ENCODE measurements around the gene KLC3.

The KLC3 gene

GRCh38 chr19:45339629-45340028 is 921 bp upstream of the KLC3 start:
- no peak for DNase-seq (ENCODE audit: low spot score)
- in situ Hi-C loops (cut with MboI; ENCODE audit: low pct_unique_long_range_greater_than_20kb, low sequenced_read_pairs, unreplicated experiment): no loop called here
- no peak for TF ChIP-seq CTCF (IDR thresholded peaks at IDR 0.05; ENCODE audit: extremely low read depth, insufficient read depth, missing control alignments)

GRCh38 chr19:45340899-45341453 is 426 bp downstream of the KLC3 start:
- in situ Hi-C loops (cut with MboI; ENCODE audit: low pct_unique_long_range_greater_than_20kb, low sequenced_read_pairs, unreplicated experiment): no loop called here
- no peak for TF ChIP-seq CTCF (IDR thresholded peaks at IDR 0.05; ENCODE audit: extremely low read depth, insufficient read depth, missing control alignments)
- DNase-seq (ENCODE audit: low spot score): no peak

GRCh38 chr19:45342911-45343310 is 2.4 kb downstream of the KLC3 start:
- in situ Hi-C loops (cut with MboI; ENCODE audit: low pct_unique_long_range_greater_than_20kb, low sequenced_read_pairs, unreplicated experiment): no loop called here
- DNase-seq (ENCODE audit: low spot score): no peak
- TF ChIP-seq CTCF (IDR thresholded peaks at IDR 0.05; ENCODE audit: extremely low read depth, insufficient read depth, missing control alignments): no peak

- no peak for TF ChIP-seq CTCF (IDR thresholded peaks at IDR 0.05; ENCODE audit: extremely low read depth, insufficient read depth, missing control alignments)
- in situ Hi-C loops (cut with MboI; ENCODE audit: low pct_unique_long_range_greater_than_20kb, low sequenced_read_pairs, unreplicated experiment): no loop called here
- DNase-seq (ENCODE audit: low spot score): no peak
Observed at GRCh38 chr19:45344621-45345505, 4.3 kb downstream of the KLC3 start.

- DNase-seq (ENCODE audit: low spot score): no peak
- in situ Hi-C loops (cut with MboI; ENCODE audit: low pct_unique_long_range_greater_than_20kb, low sequenced_read_pairs, unreplicated experiment): no loop called here
- TF ChIP-seq CTCF (IDR thresholded peaks at IDR 0.05; ENCODE audit: extremely low read depth, insufficient read depth, missing control alignments): no peak
Observed at GRCh38 chr19:45345506-45345860, 4.9 kb downstream of the KLC3 start.

- TF ChIP-seq CTCF (IDR thresholded peaks at IDR 0.05; ENCODE audit: extremely low read depth, insufficient read depth, missing control alignments): no peak
- DNase-seq (ENCODE audit: low spot score): no peak
- in situ Hi-C loops (cut with MboI; ENCODE audit: low pct_unique_long_range_greater_than_20kb, low sequenced_read_pairs, unreplicated experiment): no loop called here
Observed at GRCh38 chr19:45346449-45346848, 5.9 kb downstream of the KLC3 start.

Data from GM13977 (cell line).